NCI-H2227 (cell line): ENCODE results near the gene ANKS1B.
"Not testable (repeated sequence)": the region's sequence is repeated elsewhere in the genome, so short reads cannot be mapped to it uniquely, and the experiment has no call there.

Experiments used
- DNase-seq: peaks from one replicate; lab custom pipeline; 2025; ENCODE audit not compliant: unreplicated experiment; lab: John Stamatoyannopoulos, UW

The ANKS1B gene

GRCh38 chr12:99984271-99985128 lies at the start of gene ANKS1B:
Gene ANKS1B, minus strand, starts transcription at chr12:99984936. Its CDS starts 699 bp downstream, at chr12:99984237.
- DNase-seq = peak; percentile 94

- no peak for DNase-seq
These were observed 47.1 kb upstream of the ANKS1B start for GRCh38 chr12:100031836-100032235.

- DNase-seq = no peak
These were observed 42.9 kb upstream of the ANKS1B start for GRCh38 chr12:100027671-100028070.

- DNase-seq = no peak
These were observed 41.5 kb upstream of the ANKS1B start for GRCh38 chr12:100026241-100026640.

GRCh38 chr12:100024974-100025555 lies 40.3 kb upstream of the ANKS1B start:
- no peak for DNase-seq

- no peak for DNase-seq
These were observed 35.6 kb upstream of the ANKS1B start for GRCh38 chr12:100020370-100020769.

GRCh38 chr12:100017056-100017455 lies 32.3 kb upstream of the ANKS1B start:
- DNase-seq = no peak

- not testable (repeated sequence) for DNase-seq
These were observed 31.6 kb upstream of the ANKS1B start for GRCh38 chr12:100016304-100016703.

- DNase-seq = not testable (repeated sequence)
These were observed 21.1 kb upstream of the ANKS1B start for GRCh38 chr12:100005846-100006245.

GRCh38 chr12:99997806-99998205 lies 13.1 kb upstream of the ANKS1B start:
- no peak for DNase-seq

GRCh38 chr12:99996095-99996494 lies 11.4 kb upstream of the ANKS1B start:
- DNase-seq = no peak

GRCh38 chr12:99985631-99986030 lies 895 bp upstream of the ANKS1B start:
- no peak for DNase-seq

GRCh38 chr12:99985129-99985570 lies 414 bp upstream of the ANKS1B start:
- DNase-seq = peak; percentile 22

GRCh38 chr12:99983456-99984258 lies 1.1 kb downstream of the ANKS1B start:
- DNase-seq = peak; percentile 63

GRCh38 chr12:99981639-99982190 lies 3.0 kb downstream of the ANKS1B start:
- DNase-seq = no peak

- DNase-seq = no peak
These were observed 5.3 kb downstream of the ANKS1B start for GRCh38 chr12:99979471-99979870.

GRCh38 chr12:99978152-99978551 lies 6.6 kb downstream of the ANKS1B start:
- DNase-seq = no peak

GRCh38 chr12:99977550-99977949 lies 7.2 kb downstream of the ANKS1B start:
- no peak for DNase-seq

- no peak for DNase-seq
These were observed 8.0 kb downstream of the ANKS1B start for GRCh38 chr12:99976762-99977161.

GRCh38 chr12:99975321-99975720 lies 9.4 kb downstream of the ANKS1B start:
- no peak for DNase-seq

GRCh38 chr12:99974146-99974545 lies 10.6 kb downstream of the ANKS1B start:
- DNase-seq = no peak
